Measurements from ENCODE around the gene MOSPD2.

Gene MOSPD2

DNA sequence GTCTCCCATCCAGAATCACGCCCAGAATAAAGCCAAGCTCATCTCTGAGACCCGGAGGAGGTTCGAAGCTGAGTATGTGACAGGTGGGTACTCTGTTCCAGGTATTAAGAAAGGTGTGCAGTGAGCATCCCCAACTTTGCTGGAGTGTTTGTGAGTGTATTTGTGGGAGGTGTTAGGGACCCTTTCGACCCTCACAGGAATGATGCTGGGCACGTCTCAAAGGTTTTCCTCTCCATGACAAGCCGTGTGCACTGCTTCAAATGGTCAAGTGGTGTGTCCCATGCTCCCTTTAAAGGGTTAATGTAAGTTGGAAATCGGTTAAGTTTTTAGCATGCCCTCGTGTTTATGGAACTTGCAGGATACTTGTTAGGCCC lies 442 bp downstream of the MOSPD2 start:
- peak in 1 of 2 donors; percentile 1 for DNase-seq (ENCODE audit: low read depth in 2 of 2)
- peak overlapping the region; percentile 76 to 84 for H3K4me3 ChIP-seq (replicated peaks in 1 of 2; ENCODE audit: low read depth in 2 of 2, low read length in 2 of 2)
- no peak for TF ChIP-seq CTCF (IDR thresholded peaks at IDR 0.05; ENCODE audit: low read depth, low read length)

- H3K4me3 ChIP-seq (replicated peaks in 1 of 2; ENCODE audit: low read depth in 2 of 2, low read length in 2 of 2) = no peak overlapping the region
- DNase-seq (ENCODE audit: low read depth in 2 of 2) = no peak
- no peak for TF ChIP-seq CTCF (IDR thresholded peaks at IDR 0.05; ENCODE audit: low read depth, low read length)
These were observed 2.4 kb downstream of the MOSPD2 start for GRCh38 chrX:14875624-14876023.

DNA sequence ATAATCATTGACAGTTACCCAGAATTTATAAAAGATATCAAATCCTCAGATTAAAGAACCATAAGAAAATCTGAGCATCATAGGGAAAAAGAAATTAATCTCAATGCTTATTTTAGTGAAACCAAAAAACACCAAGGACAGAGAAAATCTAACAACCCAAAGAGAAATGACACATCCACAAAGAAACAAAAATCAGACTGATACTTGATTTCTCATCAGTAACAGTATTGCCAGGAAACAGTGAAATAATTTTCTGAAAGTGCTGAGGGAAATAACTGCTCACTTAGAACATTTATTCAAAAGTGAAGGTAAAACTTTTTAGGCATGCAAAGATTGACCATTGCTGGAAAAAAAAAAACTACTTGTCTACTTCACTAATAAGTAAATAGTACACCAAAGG lies 10.6 kb downstream of the MOSPD2 start:
- DNase-seq (ENCODE audit: low read depth in 2 of 2) = no peak
- no peak for TF ChIP-seq CTCF (IDR thresholded peaks at IDR 0.05; ENCODE audit: low read depth, low read length)
- no peak overlapping the region for H3K4me3 ChIP-seq (replicated peaks in 1 of 2; ENCODE audit: low read depth in 2 of 2, low read length in 2 of 2)

- no peak for DNase-seq (ENCODE audit: low read depth in 2 of 2)
- TF ChIP-seq CTCF (IDR thresholded peaks at IDR 0.05; ENCODE audit: low read depth, low read length) = no peak
- no peak overlapping the region for H3K4me3 ChIP-seq (replicated peaks in 1 of 2; ENCODE audit: low read depth in 2 of 2, low read length in 2 of 2)
These were observed 11.5 kb downstream of the MOSPD2 start for GRCh38 chrX:14884714-14885113.

DNA sequence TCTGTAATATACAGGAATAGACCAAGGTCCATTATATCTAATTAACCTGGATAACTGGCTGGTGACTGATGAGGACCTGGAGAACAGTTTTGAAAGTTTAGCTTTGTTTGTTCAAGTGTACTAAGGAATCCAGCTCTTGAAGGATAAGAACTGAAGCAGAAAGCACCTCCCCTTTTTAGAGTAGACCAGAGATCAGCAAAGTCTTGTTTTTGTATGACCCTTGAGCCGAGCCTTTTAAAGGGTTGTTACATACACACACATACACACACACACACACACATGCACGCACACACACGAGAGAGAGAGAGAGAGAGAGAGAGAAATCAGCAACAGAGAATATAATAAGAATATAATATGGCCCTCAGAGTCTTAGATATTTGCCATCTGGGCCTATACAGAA lies 13.0 kb downstream of the MOSPD2 start:
- no peak for TF ChIP-seq CTCF (IDR thresholded peaks at IDR 0.05; ENCODE audit: low read depth, low read length)
- no peak for DNase-seq (ENCODE audit: low read depth in 2 of 2)

DNA sequence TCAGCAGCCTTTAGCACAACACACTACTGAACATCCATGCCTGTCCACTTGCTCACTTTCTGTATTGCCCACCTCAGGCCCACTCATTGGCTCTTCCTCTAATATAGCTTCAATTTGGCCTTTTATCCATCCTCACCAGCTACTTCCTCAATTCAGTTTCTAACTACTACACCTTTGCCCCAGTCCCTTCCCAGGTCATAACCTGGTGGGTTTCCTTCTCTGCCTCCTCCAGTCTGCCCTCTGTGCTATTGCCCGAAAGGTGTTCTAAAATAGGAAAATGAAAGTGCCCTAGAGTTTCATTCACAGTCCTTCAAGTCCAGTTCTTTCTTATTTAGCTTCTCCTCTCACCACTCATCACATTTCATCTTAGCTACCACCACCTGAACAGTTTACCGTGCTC lies 23.1 kb downstream of the MOSPD2 start:
- no peak for DNase-seq (ENCODE audit: low read depth in 2 of 2)
- no peak for TF ChIP-seq CTCF (IDR thresholded peaks at IDR 0.05; ENCODE audit: low read depth, low read length)
- H3K4me3 ChIP-seq (replicated peaks in 1 of 2; ENCODE audit: low read depth in 2 of 2, low read length in 2 of 2) = no peak overlapping the region

More for the DNA sequence above, 13.0 kb downstream of the MOSPD2 start:
- H3K4me3 ChIP-seq (replicated peaks in 1 of 2; ENCODE audit: low read depth in 2 of 2, low read length in 2 of 2) = no peak overlapping the region

- no peak overlapping the region for H3K4me3 ChIP-seq (replicated peaks in 1 of 2; ENCODE audit: low read depth in 2 of 2, low read length in 2 of 2)
- no peak for TF ChIP-seq CTCF (IDR thresholded peaks at IDR 0.05; ENCODE audit: low read depth, low read length)
- no peak for DNase-seq (ENCODE audit: low read depth in 2 of 2)
These were observed 23.8 kb downstream of the MOSPD2 start for GRCh38 chrX:14897042-14897441.
